ENCODE measurements around the gene CLDN3. TPM values are rescaled to one million over a fixed set of nuclear protein-coding genes. Genes with fewer than 3 reads are reported as not detected.
"Not testable (repeated sequence)": the region's sequence is repeated elsewhere in the genome, so short reads cannot be mapped to it uniquely, and the experiment has no call there.

CLDN3 gene
- total RNA-seq, 2 donors from 2014 or later: not detected

- no peaks in the 10 kb centered on the region for H3K27me3 Mint-ChIP-seq
- ATAC-seq (replicated peaks): no peak
- H3K4me1 Mint-ChIP-seq: peaks cover 5% of the 10 kb centered on the region
- no peak overlapping the region for H3K4me3 Mint-ChIP-seq
- no peaks in the 10 kb centered on the region for H3K9me3 Mint-ChIP-seq
- peaks cover 9% of the 10 kb centered on the region for H3K36me3 Mint-ChIP-seq (ENCODE audit: low read depth)
- H3K27ac Mint-ChIP-seq: no peak overlapping the region
Measured at GRCh38 chr7:73735528-73735905, 34.6 kb downstream of the CLDN3 start.

- H3K4me3 Mint-ChIP-seq: no peak overlapping the region
- H3K36me3 Mint-ChIP-seq (ENCODE audit: low read depth): peaks cover 9% of the 10 kb centered on the region
- peak; percentile 56 for ATAC-seq (replicated peaks)
- H3K27me3 Mint-ChIP-seq: no peaks in the 10 kb centered on the region
- H3K4me1 Mint-ChIP-seq: peaks cover 5% of the 10 kb centered on the region
- no peaks in the 10 kb centered on the region for H3K9me3 Mint-ChIP-seq
- H3K27ac Mint-ChIP-seq: peak overlapping the region; percentile 22
Measured at GRCh38 chr7:73734619-73735527, 35.2 kb downstream of the CLDN3 start.

GRCh38 chr7:73732397-73732796 is 37.7 kb downstream of the CLDN3 start:
- Mint-ChIP-seq H3K27me3 (peaks cover 4% of the 10 kb centered on the region), H3K9me3 (no peaks in the 10 kb centered on the region), H3K27ac (no peak overlapping the region), H3K4me3 (no peak overlapping the region), H3K36me3 (ENCODE audit: low read depth) (peaks cover 9% of the 10 kb centered on the region), H3K4me1 (peaks cover 5% of the 10 kb centered on the region)
- no peak for ATAC-seq (replicated peaks)

GRCh38 chr7:73730485-73730884 is 39.6 kb downstream of the CLDN3 start:
- ATAC-seq (replicated peaks): no peak
- H3K27me3 Mint-ChIP-seq: peaks cover 4% of the 10 kb centered on the region
- H3K4me3 Mint-ChIP-seq: no peak overlapping the region
- H3K27ac Mint-ChIP-seq: no peak overlapping the region
- H3K4me1 Mint-ChIP-seq: peaks cover 5% of the 10 kb centered on the region
- H3K9me3 Mint-ChIP-seq: no peaks in the 10 kb centered on the region
- no peaks in the 10 kb centered on the region for H3K36me3 Mint-ChIP-seq (ENCODE audit: low read depth)

- ATAC-seq (replicated peaks): no peak
- no peaks in the 10 kb centered on the region for H3K4me1 Mint-ChIP-seq
- H3K9me3 Mint-ChIP-seq: no peaks in the 10 kb centered on the region
- no peak overlapping the region for H3K27ac Mint-ChIP-seq
- peaks cover 7% of the 10 kb centered on the region for H3K27me3 Mint-ChIP-seq
- no peaks in the 10 kb centered on the region for H3K36me3 Mint-ChIP-seq (ENCODE audit: low read depth)
- no peak overlapping the region for H3K4me3 Mint-ChIP-seq
Measured at GRCh38 chr7:73728551-73728950, 41.5 kb downstream of the CLDN3 start.

GRCh38 chr7:73727952-73728351 is 42.1 kb downstream of the CLDN3 start:
- Mint-ChIP-seq H3K36me3 (ENCODE audit: low read depth) (no peaks in the 10 kb centered on the region), H3K4me1 (no peaks in the 10 kb centered on the region), H3K27ac (no peak overlapping the region), H3K27me3 (peaks cover 7% of the 10 kb centered on the region), H3K9me3 (no peaks in the 10 kb centered on the region), H3K4me3 (no peak overlapping the region)
- ATAC-seq (replicated peaks): peak; percentile 30

GRCh38 chr7:73726083-73726466 is 44.0 kb downstream of the CLDN3 start:
- Mint-ChIP-seq H3K4me1 (no peaks in the 10 kb centered on the region), H3K36me3 (ENCODE audit: low read depth) (no peaks in the 10 kb centered on the region), H3K9me3 (no peaks in the 10 kb centered on the region), H3K27me3 (peaks cover 7% of the 10 kb centered on the region), H3K27ac (no peak overlapping the region), H3K4me3 (no peak overlapping the region)
- peak; percentile 39 for ATAC-seq (replicated peaks)

GRCh38 chr7:73723813-73724212 is 46.3 kb downstream of the CLDN3 start:
- Mint-ChIP-seq H3K27ac (no peak overlapping the region), H3K27me3 (peaks cover 7% of the 10 kb centered on the region)

GRCh38 chr7:73722785-73723184 is 47.3 kb downstream of the CLDN3 start:
- no peak overlapping the region for H3K4me3 Mint-ChIP-seq
- H3K36me3 Mint-ChIP-seq (ENCODE audit: low read depth): no peaks in the 10 kb centered on the region
- no peaks in the 10 kb centered on the region for H3K9me3 Mint-ChIP-seq
- H3K27ac Mint-ChIP-seq: no peak overlapping the region
- H3K27me3 Mint-ChIP-seq: peaks cover 3% of the 10 kb centered on the region
- no peak for ATAC-seq (replicated peaks)
- peaks cover 5% of the 10 kb centered on the region for H3K4me1 Mint-ChIP-seq

More at GRCh38 chr7:73723813-73724212, 46.3 kb downstream of the CLDN3 start:
- no peaks in the 10 kb centered on the region for H3K4me1 Mint-ChIP-seq
- no peaks in the 10 kb centered on the region for H3K9me3 Mint-ChIP-seq
- no peak overlapping the region for H3K4me3 Mint-ChIP-seq
- no peak for ATAC-seq (replicated peaks)
- H3K36me3 Mint-ChIP-seq (ENCODE audit: low read depth): no peaks in the 10 kb centered on the region

GRCh38 chr7:73722182-73722581 is 47.9 kb downstream of the CLDN3 start:
- H3K36me3 Mint-ChIP-seq (ENCODE audit: low read depth); ATAC-seq (replicated peaks); H3K4me3 Mint-ChIP-seq; H3K27ac Mint-ChIP-seq; H3K4me1 Mint-ChIP-seq; H3K9me3 Mint-ChIP-seq; H3K27me3 Mint-ChIP-seq: not testable (repeated sequence)

GRCh38 chr7:73721377-73721817 is 48.7 kb downstream of the CLDN3 start:
- no peaks in the 10 kb centered on the region for H3K9me3 Mint-ChIP-seq
- H3K27ac Mint-ChIP-seq: no peak overlapping the region
- peak overlapping the region; percentile 22 for H3K4me3 Mint-ChIP-seq
- H3K36me3 Mint-ChIP-seq (ENCODE audit: low read depth): peaks cover 5% of the 10 kb centered on the region
- peaks cover 3% of the 10 kb centered on the region for H3K27me3 Mint-ChIP-seq
- ATAC-seq (replicated peaks): no peak
- H3K4me1 Mint-ChIP-seq: peaks cover 12% of the 10 kb centered on the region

- peak overlapping the region; percentile 78 for H3K4me3 Mint-ChIP-seq
- not testable (repeated sequence) for H3K27me3 Mint-ChIP-seq; H3K9me3 Mint-ChIP-seq; ATAC-seq (replicated peaks)
- H3K27ac Mint-ChIP-seq: peak overlapping the region; percentile 47
- H3K36me3 Mint-ChIP-seq (ENCODE audit: low read depth): peaks cover 15% of the 10 kb centered on the region
- peaks cover 14% of the 10 kb centered on the region for H3K4me1 Mint-ChIP-seq
Measured at GRCh38 chr7:73720443-73720842, 49.6 kb downstream of the CLDN3 start.

GRCh38 chr7:73719806-73720169 is 50.3 kb downstream of the CLDN3 start:
- Mint-ChIP-seq H3K4me1 (peaks cover 14% of the 10 kb centered on the region), H3K36me3 (ENCODE audit: low read depth) (peaks cover 17% of the 10 kb centered on the region), H3K9me3 (no peaks in the 10 kb centered on the region), H3K4me3 (peak overlapping the region; percentile 78), H3K27me3 (peaks cover 2% of the 10 kb centered on the region), H3K27ac (peak overlapping the region; percentile 47)
- ATAC-seq (replicated peaks): no peak

Data from activated T-helper 17 cell treated with anti-CD3 and anti-CD28 coated beads, Interleukin-2, amount 50 U/mL, for 72 hours (primary cell).